Lung (tissue), 12 donors: ENCODE measurements around the gene MAGED2. TPM values are rescaled to one million over a fixed set of nuclear protein-coding genes. Genes with fewer than 3 reads are reported as not detected.
A peak's percentile ranks its signal among the peaks of the same experiment; 100 is the strongest.
"Not testable (repeated sequence)": the region's sequence is repeated elsewhere in the genome, so short reads cannot be mapped to it uniquely, and the experiment has no call there.

Experiments
- ATAC-seq: fragments of 200-7000 bp; cut with Tn5 transposase; one replicate; pipeline ENCODE4 v1.9.1; 2020; ENCODE audit warnings: moderate number of reproducible peaks; ENCODE audit not compliant: insufficient read depth, low FRiP score
- DNase-seq, 3 donors: peaks; one replicate each; pipeline ENCODE4 v3.0.0-alpha.2; 2013 to 2017
- H3K27ac ChIP-seq, 2 donors: one replicate each; pipeline ENCODE4 v1.5.1; 2013; ENCODE audit warnings: mild to moderate bottlenecking in 2 of 2, moderate library complexity in 2 of 2, control low read depth in 1 of 2, inconsistent platforms in 1 of 2, low read depth in 1 of 2, low read length in 1 of 2
- H3K27me3 ChIP-seq, 3 donors: one replicate each; pipeline ENCODE4 v1.5.1; 2013; ENCODE audit warnings: low read length in 2 of 3; ENCODE audit not compliant: control insufficient read depth in 3 of 3, insufficient read depth in 3 of 3
- H3K36me3 ChIP-seq, 4 donors: one replicate each; pipeline ENCODE4 v1.5.1; 2013; ENCODE audit warnings: low read length in 4 of 4, mild to moderate bottlenecking in 1 of 4, moderate library complexity in 1 of 4; ENCODE audit not compliant: control insufficient read depth in 4 of 4, insufficient read depth in 4 of 4
- H3K4me1 ChIP-seq, 5 donors: one replicate each; pipeline ENCODE4 v1.5.1; 2013; ENCODE audit warnings: low read length in 5 of 5, mild to moderate bottlenecking in 2 of 5, moderate library complexity in 1 of 5; ENCODE audit not compliant: control insufficient read depth in 5 of 5, insufficient read depth in 5 of 5
- H3K4me3 ChIP-seq: one replicate; pipeline ENCODE4 v1.5.1; 2013; ENCODE audit warnings: mild to moderate bottlenecking, control low read depth, moderate library complexity
- H3K9ac ChIP-seq, 2 donors: one replicate each; pipeline ENCODE4 v1.5.1; 2013; ENCODE audit warnings: low read length in 2 of 2, control low read depth in 1 of 2; ENCODE audit not compliant: insufficient read depth in 1 of 2
- H3K9me3 ChIP-seq, 4 donors: one replicate each; pipeline ENCODE4 v1.5.1; 2013; ENCODE audit warnings: low read length in 3 of 4, mild to moderate bottlenecking in 1 of 4, moderate library complexity in 1 of 4; ENCODE audit not compliant: control insufficient read depth in 4 of 4, insufficient read depth in 3 of 4
- CTCF ChIP-seq: IDR thresholded peaks from 2 replicates; pipeline ENCODE4 v1.5.1; 2012; ENCODE audit warnings: mild to moderate bottlenecking; ENCODE audit errors: control extremely low read depth, extremely low read depth
- WGBS, 2 donors: extraction: QIAGEN DNeasy Blood & Tissue Kit; methylation state at CpG; one replicate each; pipeline ENCODE4 v1.1.7; 2013; 5-methylcytosine and 5-hydroxymethylcytosine counted together
- polyA plus RNA-seq, 2 donors: library from polyadenylated mRNA; stranded (reverse); fragments of 200-250 nt; gene quantifications; one replicate each; pipeline ENCODE4 v1.2.1, GENCODE V29; 2013
- total RNA-seq, 2 donors: library from RNA; depleted of rRNA in 1 of 2; stranded (reverse); fragments of >200 nt in 1 of 2; gene quantifications; one replicate each; pipeline ENCODE4 v1.2.1, GENCODE V29; 2014 to 2021
- donor health status: control.
- donor health status: control.
- donor health status: Bipolar disorder and iron deficiency.
- donor health status: healthy.
- donor health status: DM: yes; HTN: yes; CAD: no.

MAGED2 gene
- total and polyA plus RNA-seq, 4 donors = 75.8 to 276 (median 95.0) TPM

GRCh38 chrX:54825716-54826438 lies 18.3 kb downstream of the MAGED2 start:
- 64 to 86% methylated on average over 8 of the region's 8 CpGs for WGBS, 2 donors

GRCh38 chrX:54826598-54826997 lies 19.1 kb downstream of the MAGED2 start:
- no peak for DNase-seq
- 69 to 81% methylated on average over 4 of the region's 4 CpGs for WGBS, 2 donors
- Histone ChIP-seq H3K36me3 (no peaks in the 10 kb centered on the region), H3K27ac (no peak overlapping the region), H3K4me1 (no peaks in the 10 kb centered on the region), H3K27me3 (no peaks in the 10 kb centered on the region), H3K4me3 (no peak overlapping the region), H3K9ac (no peak overlapping the region), H3K9me3 (peaks cover 0 to 3% (median under 1%) of the 10 kb centered on the region in 4 donors)
- ATAC-seq = no peak
- TF ChIP-seq CTCF = no peak

More at GRCh38 chrX:54825716-54826438, 18.3 kb downstream of the MAGED2 start:
- Histone ChIP-seq H3K27ac (no peak overlapping the region), H3K36me3 (no peaks in the 10 kb centered on the region), H3K9me3 (peaks cover 0 to 3% (median under 1%) of the 10 kb centered on the region in 4 donors), H3K9ac (no peak overlapping the region), H3K27me3 (no peaks in the 10 kb centered on the region), H3K4me3 (no peak overlapping the region), H3K4me1 (no peaks in the 10 kb centered on the region)
- ATAC-seq = no peak
- TF ChIP-seq CTCF = no peak
- no peak for DNase-seq

- TF ChIP-seq CTCF = no peak
- Histone ChIP-seq H3K36me3 (no peaks in the 10 kb centered on the region), H3K4me3 (no peak overlapping the region), H3K27me3 (no peaks in the 10 kb centered on the region), H3K9ac (no peak overlapping the region), H3K9me3 (peaks cover 0 to 2% (median 0%) of the 10 kb centered on the region in 4 donors), H3K27ac (no peak overlapping the region), H3K4me1 (peaks cover 0 to 4% (median 0%) of the 10 kb centered on the region in 5 donors)
- no peak for DNase-seq
- 71 to 100% methylated on average over 3 of the region's 3 CpGs for WGBS, 2 donors
- ATAC-seq = no peak
Measured at GRCh38 chrX:54838583-54838982, 31.0 kb downstream of the MAGED2 start.

- H3K27ac ChIP-seq, H3K27me3 ChIP-seq, H3K4me3 ChIP-seq, ATAC-seq, H3K36me3 ChIP-seq, H3K4me1 ChIP-seq, H3K9me3 ChIP-seq, H3K9ac ChIP-seq: not testable (repeated sequence)
- WGBS, 2 donors = 33 to 75% methylated on average over 1 to 3 of the region's 3 CpGs
- DNase-seq = peak; percentile 59 to 66 (median 63)
Measured at GRCh38 chrX:54841184-54841874, 33.8 kb downstream of the MAGED2 start.
